Lung (tissue), 16 donors: ENCODE results near the gene NPM1. TPM values are rescaled to one million over a fixed set of nuclear protein-coding genes. Genes with fewer than 3 reads are reported as not detected.

ENCODE experiments used
- ATAC-seq: fragments of 200-7000 bp; cut with Tn5 transposase; one replicate; pipeline ENCODE4 v1.9.1; 2020; ENCODE audit warnings: moderate number of reproducible peaks; ENCODE audit not compliant: insufficient read depth, low FRiP score
- DNase-seq, 3 donors: peaks; one replicate each; pipeline ENCODE4 v3.0.0-alpha.2; 2013 to 2017
- H3K27ac ChIP-seq, 2 donors: one replicate each; pipeline ENCODE4 v1.5.1; 2013; ENCODE audit warnings: mild to moderate bottlenecking in 2 of 2, moderate library complexity in 2 of 2, control low read depth in 1 of 2, inconsistent platforms in 1 of 2, low read depth in 1 of 2, low read length in 1 of 2
- H3K27me3 ChIP-seq, 3 donors: one replicate each; pipeline ENCODE4 v1.5.1; 2013; ENCODE audit warnings: low read length in 2 of 3; ENCODE audit not compliant: control insufficient read depth in 3 of 3, insufficient read depth in 3 of 3
- H3K36me3 ChIP-seq, 4 donors: one replicate each; pipeline ENCODE4 v1.5.1; 2013; ENCODE audit warnings: low read length in 4 of 4, mild to moderate bottlenecking in 1 of 4, moderate library complexity in 1 of 4; ENCODE audit not compliant: control insufficient read depth in 4 of 4, insufficient read depth in 4 of 4
- H3K4me1 ChIP-seq, 5 donors: one replicate each; pipeline ENCODE4 v1.5.1; 2013; ENCODE audit warnings: low read length in 5 of 5, mild to moderate bottlenecking in 2 of 5, moderate library complexity in 1 of 5; ENCODE audit not compliant: control insufficient read depth in 5 of 5, insufficient read depth in 5 of 5
- H3K4me3 ChIP-seq: one replicate; pipeline ENCODE4 v1.5.1; 2013; ENCODE audit warnings: mild to moderate bottlenecking, control low read depth, moderate library complexity
- H3K9ac ChIP-seq, 2 donors: one replicate each; pipeline ENCODE4 v1.5.1; 2013; ENCODE audit warnings: low read length in 2 of 2, control low read depth in 1 of 2; ENCODE audit not compliant: insufficient read depth in 1 of 2
- H3K9me3 ChIP-seq, 4 donors: one replicate each; pipeline ENCODE4 v1.5.1; 2013; ENCODE audit warnings: low read length in 3 of 4, mild to moderate bottlenecking in 1 of 4, moderate library complexity in 1 of 4; ENCODE audit not compliant: control insufficient read depth in 4 of 4, insufficient read depth in 3 of 4
- CTCF ChIP-seq: IDR thresholded peaks from 2 replicates; pipeline ENCODE4 v1.5.1; 2012; ENCODE audit warnings: mild to moderate bottlenecking; ENCODE audit errors: control extremely low read depth, extremely low read depth
- WGBS, 2 donors: extraction: QIAGEN DNeasy Blood & Tissue Kit; methylation state at CpG; one replicate each; pipeline ENCODE4 v1.1.7; 2013; 5-methylcytosine and 5-hydroxymethylcytosine counted together
- long read RNA-seq, 5 donors: transcript quantifications; one replicate each; lab custom pipeline, GENCODE V29; 2026
- polyA plus RNA-seq, 2 donors: library from polyadenylated mRNA; stranded (reverse); fragments of 200-250 nt; gene quantifications; one replicate each; pipeline ENCODE4 v1.2.1, GENCODE V29; 2013
- total RNA-seq, 2 donors: library from RNA; depleted of rRNA in 1 of 2; stranded (reverse); fragments of >200 nt in 1 of 2; gene quantifications; one replicate each; pipeline ENCODE4 v1.2.1, GENCODE V29; 2014 to 2021
- donor health status: control.
- donor health status: control.
- donor health status: Bipolar disorder and iron deficiency.
- donor health status: healthy.
- donor health status: DM: yes; HTN: yes; CAD: no.

NPM1 gene
- total RNA-seq (1,000 to 10,000 TPM in 1 of 2 donors, 100 to 1,000 TPM in 1; 601 to 1,763 TPM), polyA plus RNA-seq (1,000 to 10,000 TPM; 1,147 to 2,411 TPM)
- long read RNA-seq, donor 1, transcript NPM1-203 (10 exons, 1,598 nt), result minor isoform, 45 of 957 reads
- long read RNA-seq, donor 1, transcript NPM1-202 (10 exons, 1,237 nt), result minor isoform, 19 of 957 reads
- long read RNA-seq, donor 1, transcript NPM1-205 (5 exons, 670 nt), result minor isoform, 22 of 957 reads
- long read RNA-seq, donor 1, transcript NPM1-201 (11 exons, 1,758 nt), result major isoform, 574 of 957 reads
- long read RNA-seq, donor 1, partial matches to known transcripts, result 234 of 957 reads
- long read RNA-seq, donor 1, other reads (novel, unspliced or antisense), result 45 of 957 reads
- long read RNA-seq, donor 2, transcript NPM1-205 (5 exons, 670 nt), result minor isoform, 15 of 471 reads
- long read RNA-seq, donor 2, transcript NPM1-203 (10 exons, 1,598 nt), result minor isoform, 22 of 471 reads
- long read RNA-seq, donor 2, transcript NPM1-201 (11 exons, 1,758 nt), result major isoform, 195 of 471 reads
- long read RNA-seq, donor 2, transcript NPM1-212 (2 exons, 640 nt), result minor isoform, 20 of 471 reads
- long read RNA-seq, donor 2, partial matches to known transcripts, result 210 of 471 reads
- long read RNA-seq, donor 2, other reads (novel, unspliced or antisense), result 5 of 471 reads
- long read RNA-seq, donor 3, transcript NPM1-203 (10 exons, 1,598 nt), result minor isoform, 25 of 607 reads
- long read RNA-seq, donor 3, transcript NPM1-205 (5 exons, 670 nt), result minor isoform, 19 of 607 reads
- long read RNA-seq, donor 3, transcript NPM1-201 (11 exons, 1,758 nt), result major isoform, 295 of 607 reads
- long read RNA-seq, donor 3, transcript NPM1-202 (10 exons, 1,237 nt), result minor isoform, 9 of 607 reads
- long read RNA-seq, donor 3, partial matches to known transcripts, result 236 of 607 reads
- long read RNA-seq, donor 3, other reads (novel, unspliced or antisense), result 11 of 607 reads
- long read RNA-seq, donor 4, transcript NPM1-203 (10 exons, 1,598 nt), result minor isoform, 19 of 544 reads
- long read RNA-seq, donor 4, transcript NPM1-205 (5 exons, 670 nt), result minor isoform, 15 of 544 reads
- long read RNA-seq, donor 4, transcript NPM1-201 (11 exons, 1,758 nt), result major isoform, 215 of 544 reads
- long read RNA-seq, donor 4, transcript NPM1-212 (2 exons, 640 nt), result minor isoform, 8 of 544 reads
- long read RNA-seq, donor 4, partial matches to known transcripts, result 270 of 544 reads
- long read RNA-seq, donor 4, other reads (novel, unspliced or antisense), result 6 of 544 reads
- long read RNA-seq, donor 5, transcript NPM1-202 (10 exons, 1,237 nt), result minor isoform, 26 of 1,042 reads
- long read RNA-seq, donor 5, transcript NPM1-203 (10 exons, 1,598 nt), result minor isoform, 50 of 1,042 reads
- long read RNA-seq, donor 5, transcript NPM1-201 (11 exons, 1,758 nt), result major isoform, 588 of 1,042 reads
- long read RNA-seq, donor 5, transcript NPM1-205 (5 exons, 670 nt), result minor isoform, 25 of 1,042 reads
- long read RNA-seq, donor 5, partial matches to known transcripts, result 275 of 1,042 reads
- long read RNA-seq, donor 5, other reads (novel, unspliced or antisense), result 51 of 1,042 reads

- Histone ChIP-seq H3K4me1 (peaks cover 0 to 28% (median 9%) of the 10 kb centered on the region in 5 donors), H3K9ac (peak within 1 kb of the TSS; percentile 97 to 98), H3K27me3 (no peaks in the 10 kb centered on the region), H3K36me3 (peaks cover 8 to 16% (median 10%) of the 10 kb centered on the region in 4 donors), H3K9me3 (peaks cover 0 to 2% (median 0%) of the 10 kb centered on the region in 4 donors), H3K4me3 (peak within 1 kb of the TSS; percentile 92), H3K27ac (peak within 1 kb of the TSS; percentile 81 to 94)
- peak; percentile 99 to 100 (median 99) for DNase-seq
- ATAC-seq, result peak; percentile 92
- WGBS, 2 donors, result 0 to 1% methylated on average over 55 to 56 of the region's 56 CpGs
- TF ChIP-seq CTCF, result no peak
These were observed at the start of gene NPM1 for GRCh38 chr5:171387345-171387969. TSS of gene NPM1 (plus strand) at chr5:171387849. CDS start at chr5:171387949, 100 bp downstream.

GRCh38 chr5:171340042-171340441 is 47.6 kb upstream of the NPM1 start:
- ATAC-seq (no peak), DNase-seq (no peak)
- peaks cover 0 to 8% (median 0%) of the 10 kb centered on the region in 5 donors for H3K4me1 ChIP-seq
- H3K27ac ChIP-seq, result no peak overlapping the region
- no peak for TF ChIP-seq CTCF
- no peak overlapping the region for H3K9ac ChIP-seq
- no peak overlapping the region for H3K4me3 ChIP-seq
- no peaks in the 10 kb centered on the region for H3K9me3 ChIP-seq
- H3K27me3 ChIP-seq, result peaks cover 0 to 27% (median 25%) of the 10 kb centered on the region in 3 donors
- H3K36me3 ChIP-seq, result no peaks in the 10 kb centered on the region

- no peak overlapping the region for H3K27ac ChIP-seq
- peaks cover 0 to 8% (median 0%) of the 10 kb centered on the region in 5 donors for H3K4me1 ChIP-seq
- H3K36me3 ChIP-seq, result no peaks in the 10 kb centered on the region
- H3K27me3 ChIP-seq, result peaks cover 0 to 23% (median 21%) of the 10 kb centered on the region in 3 donors
- no peak for TF ChIP-seq CTCF
- DNase-seq (no peak), ATAC-seq (no peak)
- no peaks in the 10 kb centered on the region for H3K9me3 ChIP-seq
- H3K9ac ChIP-seq, result no peak overlapping the region
- H3K4me3 ChIP-seq, result no peak overlapping the region
- WGBS, 2 donors, result 58 to 78% methylated on average over 6 of the region's 6 CpGs
These were observed 47.2 kb upstream of the NPM1 start for GRCh38 chr5:171340491-171340890.
